Activated CD8-positive, alpha-beta memory T cell treated with anti-CD3 and anti-CD28 coated beads, Interleukin-2, amount 10 ng/mL, durations not matched to agents 7 days and 5 days (primary cell): ENCODE data around the gene FAM98A. TPM values are rescaled to one million over a fixed set of nuclear protein-coding genes. Genes with fewer than 3 reads are reported as not detected.

Experiments
- ATAC-seq: fragments of 150-1000 bp; cut with Tn5 transposase; one replicate; pipeline ENCODE4 v1.10.0; 2021; ENCODE audit warnings: moderate library complexity
- CTCF ChIA-PET: fragments of 350-600 bp; sonication (Branson Sonifier 250); formaldehyde crosslinking; loops from one replicate; lab custom pipeline; 2021; ENCODE audit warnings: antibody characterized with exemption; lab: Charles Lee
- DNase-seq: peaks from one replicate; pipeline ENCODE4 v3.0.0-alpha.2; 2020
- H3K27ac Mint-ChIP-seq: one replicate; pipeline ENCODE4 v1.8.0; 2021; ENCODE audit warnings: mild to moderate bottlenecking, mixed read lengths
- H3K27me3 Mint-ChIP-seq: one replicate; pipeline ENCODE4 v1.8.0; 2021; ENCODE audit warnings: mixed read lengths
- H3K36me3 Mint-ChIP-seq: one replicate; pipeline ENCODE4 v1.8.0; 2021; ENCODE audit warnings: mild to moderate bottlenecking, mixed read lengths
- H3K4me1 Mint-ChIP-seq: one replicate; pipeline ENCODE4 v1.8.0; 2021; ENCODE audit warnings: mixed read lengths
- H3K4me3 Mint-ChIP-seq: one replicate; pipeline ENCODE4 v1.8.0; 2021; ENCODE audit warnings: mild to moderate bottlenecking, moderate library complexity, mixed read lengths
- H3K9me3 Mint-ChIP-seq: one replicate; pipeline ENCODE4 v1.8.0; 2022; ENCODE audit warnings: low read depth, mixed read lengths
- total RNA-seq, 2 experiments: library from RNA; stranded (reverse); gene quantifications; one replicate each; pipeline ENCODE4 v1.2.3, GENCODE V29; 2021

The FAM98A gene
- total RNA-seq, 2 experiments from 2014 or later = 36.1 to 51.7 TPM

DNA sequence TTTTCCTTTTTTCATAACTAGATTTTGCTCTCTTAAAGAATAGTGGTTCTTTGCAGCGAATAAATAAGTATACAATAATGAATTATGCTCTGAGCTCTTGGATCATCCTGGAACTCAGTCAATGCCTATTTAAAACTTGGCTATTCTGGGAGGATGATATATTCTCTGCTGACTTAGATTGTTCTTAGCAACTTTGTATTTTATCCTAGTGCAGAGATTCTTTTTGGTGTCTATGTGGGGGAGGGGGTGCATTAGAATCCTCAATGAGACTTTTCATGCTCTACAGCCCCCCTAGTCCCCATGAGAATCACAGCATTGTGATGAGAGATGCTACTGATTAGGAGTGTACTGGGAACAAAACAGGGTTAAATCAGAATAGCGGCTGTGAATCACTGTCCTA is 8.8 kb upstream of the FAM98A start:
- H3K9me3 Mint-ChIP-seq = no peaks in the 10 kb centered on the region

DNA sequence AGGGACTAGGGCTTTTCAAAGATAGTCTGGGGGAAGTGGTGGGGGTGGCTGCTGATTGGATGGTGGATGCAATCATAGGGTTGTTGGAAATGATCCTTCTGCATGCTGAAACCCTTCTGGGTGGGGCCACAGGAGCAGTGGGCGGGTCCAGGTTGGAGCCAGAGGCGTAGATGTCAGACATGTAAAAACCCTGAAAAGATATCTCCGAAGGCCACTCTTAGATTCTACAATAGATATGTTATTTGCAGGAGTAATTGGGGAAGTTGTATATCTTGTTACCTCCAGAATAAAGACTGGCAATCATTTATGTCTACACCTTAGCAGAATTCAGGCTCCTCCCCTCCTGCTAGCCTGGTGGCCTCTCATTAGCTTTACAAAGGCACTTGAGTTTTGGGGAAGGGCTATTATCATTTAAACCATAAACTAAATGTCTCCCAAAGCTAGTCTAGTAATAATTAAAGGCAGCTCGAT is 8.2 kb upstream of the FAM98A start:
- CTCF ChIA-PET = no interaction called here
- no peak for DNase-seq
- Mint-ChIP-seq H3K27ac (no peak overlapping the region), H3K4me1 (no peaks in the 10 kb centered on the region), H3K9me3 (no peaks in the 10 kb centered on the region), H3K27me3 (no peaks in the 10 kb centered on the region), H3K36me3 (no peaks in the 10 kb centered on the region), H3K4me3 (no peak overlapping the region)
- ATAC-seq = no peak

More for the DNA sequence above, 8.8 kb upstream of the FAM98A start:
- Mint-ChIP-seq H3K27me3 (no peaks in the 10 kb centered on the region), H3K27ac (no peak overlapping the region), H3K4me3 (no peak overlapping the region), H3K36me3 (no peaks in the 10 kb centered on the region), H3K4me1 (no peaks in the 10 kb centered on the region)
- CTCF ChIA-PET = no interaction called here
- DNase-seq = no peak
- no peak for ATAC-seq

DNA sequence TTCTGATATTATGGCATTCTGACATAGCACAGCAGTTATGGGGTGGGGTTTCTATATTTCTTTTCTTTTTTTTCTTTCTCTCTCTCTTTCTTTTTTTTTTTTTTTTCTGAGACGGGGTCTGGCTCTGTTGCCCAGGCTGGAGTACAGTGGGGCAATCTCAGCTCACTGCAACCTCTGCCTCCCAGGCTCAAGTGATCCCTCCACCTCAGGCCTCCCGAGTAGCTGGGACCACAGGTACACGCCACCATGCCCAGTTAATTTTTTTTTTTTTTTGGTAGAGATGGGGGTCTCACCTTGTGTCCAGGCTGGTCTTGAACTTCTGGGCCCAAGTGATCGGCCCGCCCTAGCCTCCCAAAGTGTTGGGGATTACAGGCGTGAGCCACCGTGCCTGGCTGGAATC is 7.5 kb upstream of the FAM98A start:
- Mint-ChIP-seq H3K27me3 (no peaks in the 10 kb centered on the region), H3K27ac (no peak overlapping the region), H3K4me3 (no peak overlapping the region), H3K36me3 (no peaks in the 10 kb centered on the region), H3K9me3 (no peaks in the 10 kb centered on the region), H3K4me1 (no peaks in the 10 kb centered on the region)
- ATAC-seq = no peak
- CTCF ChIA-PET = no interaction called here
- no peak for DNase-seq

DNA sequence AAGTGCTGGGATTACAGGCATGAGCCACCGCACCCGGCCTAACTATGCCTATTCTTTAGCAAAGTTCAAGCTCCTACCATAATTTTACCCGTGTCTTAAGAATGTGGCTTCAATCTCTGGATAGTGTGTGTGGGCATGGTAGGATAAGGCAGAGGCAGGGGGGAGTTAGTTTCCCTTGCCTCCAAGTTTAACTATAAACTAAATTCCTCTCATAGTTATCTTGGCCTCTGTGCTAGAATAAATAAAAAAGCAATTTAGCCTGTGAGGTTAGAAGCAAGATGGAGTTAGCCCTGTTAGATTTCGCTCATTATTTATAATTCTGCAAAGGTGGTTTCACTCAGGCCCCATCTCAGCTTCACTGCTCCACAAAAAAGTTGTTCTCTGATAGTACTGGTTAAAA is 7.0 kb upstream of the FAM98A start:
- no peak overlapping the region for H3K4me3 Mint-ChIP-seq
- no peaks in the 10 kb centered on the region for H3K36me3 Mint-ChIP-seq

DNA sequence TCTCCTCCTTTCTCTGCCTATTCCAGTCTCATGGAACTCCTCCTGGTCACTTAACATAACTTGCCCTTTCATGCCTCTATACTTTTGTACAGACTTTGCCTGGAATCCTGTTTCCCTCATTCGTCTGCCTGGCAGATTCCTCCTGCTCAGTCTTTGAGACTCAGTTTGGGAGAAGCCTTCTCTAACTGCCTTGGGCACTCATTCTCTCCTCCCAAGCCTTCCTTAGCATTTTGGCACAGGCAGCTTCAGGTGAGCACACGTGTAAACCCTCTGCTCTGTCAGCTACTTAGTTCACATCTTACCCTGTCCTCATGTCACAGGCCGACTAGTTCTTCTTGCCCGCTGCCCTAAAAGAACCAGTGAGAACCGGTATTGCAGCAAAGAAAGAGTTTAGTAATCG is 6.0 kb upstream of the FAM98A start:
- Mint-ChIP-seq H3K36me3 (no peaks in the 10 kb centered on the region), H3K9me3 (no peaks in the 10 kb centered on the region), H3K4me3 (no peak overlapping the region), H3K4me1 (peaks cover under 1% of the 10 kb centered on the region), H3K27me3 (no peaks in the 10 kb centered on the region), H3K27ac (no peak overlapping the region)
- CTCF ChIA-PET = no interaction called here
- no peak for ATAC-seq
- no peak for DNase-seq

More for the DNA sequence above, 7.0 kb upstream of the FAM98A start:
- H3K27ac Mint-ChIP-seq = no peak overlapping the region
- no peaks in the 10 kb centered on the region for H3K27me3 Mint-ChIP-seq
- ATAC-seq = no peak
- CTCF ChIA-PET = no interaction called here
- H3K4me1 Mint-ChIP-seq = no peaks in the 10 kb centered on the region
- no peaks in the 10 kb centered on the region for H3K9me3 Mint-ChIP-seq
- no peak for DNase-seq

DNA sequence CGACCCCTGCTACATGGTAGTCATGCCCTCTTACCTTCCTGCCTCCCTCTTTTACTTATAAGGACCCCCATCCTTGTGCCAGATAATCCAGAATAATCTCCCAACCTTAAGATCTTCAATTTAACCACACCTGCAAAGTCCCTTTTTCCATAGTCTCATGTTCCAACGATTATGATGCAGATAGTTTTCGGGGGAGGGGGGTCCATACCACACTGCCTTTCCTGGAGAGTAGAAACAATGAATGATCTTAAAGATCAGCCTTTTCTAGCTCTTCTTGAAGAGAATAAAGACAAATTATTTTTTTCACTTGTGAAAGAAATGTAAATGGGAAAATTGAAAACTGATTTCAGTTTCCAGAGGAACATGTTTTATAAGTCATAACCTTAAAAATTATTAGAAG is 4.3 kb upstream of the FAM98A start:
- H3K27me3 Mint-ChIP-seq = no peaks in the 10 kb centered on the region
- no peak overlapping the region for H3K4me3 Mint-ChIP-seq

DNA sequence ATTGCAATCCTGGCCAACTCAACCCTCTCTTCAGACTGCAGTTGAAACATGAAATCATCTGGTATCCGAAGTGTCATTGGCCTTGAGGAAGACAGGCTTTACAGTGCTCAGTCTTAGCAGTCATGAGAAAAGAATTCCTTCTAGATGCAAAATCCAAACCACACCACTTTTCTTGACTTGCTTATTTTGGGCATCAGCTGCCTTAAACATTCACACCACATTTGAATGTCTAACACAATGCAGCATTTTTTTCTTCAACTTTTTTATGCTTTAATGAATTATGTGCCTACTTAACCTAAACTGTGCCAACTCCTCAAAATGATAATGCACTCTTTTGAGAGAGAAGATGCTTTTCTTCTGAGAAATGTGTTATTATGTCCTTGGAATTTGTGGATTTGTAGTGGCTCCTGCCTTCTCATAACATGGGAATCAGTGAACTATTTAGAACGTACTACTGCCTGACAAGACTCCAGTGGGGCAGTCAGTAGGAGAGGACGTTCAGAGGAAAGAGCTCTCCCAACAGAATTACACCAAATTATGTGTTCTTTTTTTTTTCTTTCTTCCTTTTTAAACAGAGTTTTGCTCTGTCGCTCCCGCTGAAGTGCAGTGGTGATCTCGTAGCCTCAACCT is 3.2 kb upstream of the FAM98A start:
- Mint-ChIP-seq H3K27ac (no peak overlapping the region), H3K27me3 (no peaks in the 10 kb centered on the region), H3K4me1 (peaks cover 14% of the 10 kb centered on the region), H3K9me3 (no peaks in the 10 kb centered on the region), H3K36me3 (no peaks in the 10 kb centered on the region), H3K4me3 (no peak overlapping the region)
- CTCF ChIA-PET = no interaction called here
- ATAC-seq = no peak
- DNase-seq = no peak

More for the DNA sequence above, 4.3 kb upstream of the FAM98A start:
- H3K4me1 Mint-ChIP-seq = peaks cover 8% of the 10 kb centered on the region
- CTCF ChIA-PET = no interaction called here
- ATAC-seq (no peak), DNase-seq (no peak)
- H3K9me3 Mint-ChIP-seq = no peaks in the 10 kb centered on the region
- H3K36me3 Mint-ChIP-seq = no peaks in the 10 kb centered on the region
- no peak overlapping the region for H3K27ac Mint-ChIP-seq

DNA sequence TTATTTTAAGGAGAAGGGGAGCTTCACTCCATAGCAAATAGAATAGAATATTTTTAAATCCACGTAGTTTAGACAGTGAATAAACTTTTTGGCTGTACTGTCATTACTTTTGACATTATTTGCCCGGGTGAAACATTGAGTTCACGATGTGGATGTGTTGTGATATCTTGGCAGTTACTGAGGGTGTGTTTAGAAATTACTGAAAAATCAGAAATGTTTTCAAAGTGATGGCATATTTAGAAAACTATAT is 769 bp upstream of the FAM98A start:
- peaks cover 6% of the 10 kb centered on the region for H3K36me3 Mint-ChIP-seq
- no peaks in the 10 kb centered on the region for H3K27me3 Mint-ChIP-seq
- peak overlapping the region; percentile 86 for H3K4me3 Mint-ChIP-seq
- H3K9me3 Mint-ChIP-seq = no peaks in the 10 kb centered on the region
- DNase-seq (no peak), ATAC-seq (no peak)
- CTCF ChIA-PET = interaction anchor here (1.5 to 2.5 kb wide), 3 partner anchors 11 to 124 kb away, joined by 3 to 20 read pairs (median 15); partner anchors contain the start of gene RASGRP3
- H3K27ac Mint-ChIP-seq = peak overlapping the region; percentile 85
- H3K4me1 Mint-ChIP-seq = peaks cover 22% of the 10 kb centered on the region

DNA sequence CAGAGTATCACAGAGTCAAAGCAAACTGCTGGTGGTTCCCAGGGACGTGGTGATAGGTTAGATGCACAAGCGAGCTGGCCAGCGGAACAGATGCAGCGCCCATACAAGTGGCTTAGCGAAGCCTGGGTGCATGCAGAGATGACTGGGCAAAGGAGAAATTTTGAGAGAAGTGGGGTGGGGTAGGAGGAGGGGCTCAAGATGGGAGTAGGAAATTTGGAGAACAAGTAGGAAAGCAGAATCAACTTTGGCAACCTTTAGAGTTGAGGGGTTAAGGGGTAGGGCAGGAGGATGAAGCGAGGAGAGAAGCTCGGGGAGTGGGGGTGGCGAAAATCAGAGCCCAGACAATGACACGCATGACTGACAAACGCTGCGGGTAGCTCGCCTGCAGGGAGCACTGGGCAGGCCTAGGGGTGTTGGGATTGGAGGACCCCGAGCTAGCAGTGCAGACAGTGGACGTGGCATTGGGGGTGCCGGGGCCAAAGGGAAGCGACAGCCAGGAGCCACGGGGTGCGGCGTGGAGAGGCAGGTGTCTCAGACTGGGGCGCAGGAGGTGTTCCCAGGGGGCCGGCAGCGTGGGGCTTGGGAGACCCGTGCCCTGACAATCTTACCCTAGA is 431 bp downstream of the FAM98A start:
- no peaks in the 10 kb centered on the region for H3K9me3 Mint-ChIP-seq
- H3K27ac Mint-ChIP-seq = peak overlapping the region; percentile 85
- ATAC-seq (peak; percentile 59), DNase-seq (peak; percentile 79)
- peaks cover 12% of the 10 kb centered on the region for H3K36me3 Mint-ChIP-seq
- peaks cover 28% of the 10 kb centered on the region for H3K4me1 Mint-ChIP-seq
- peak overlapping the region; percentile 86 for H3K4me3 Mint-ChIP-seq
- no peaks in the 10 kb centered on the region for H3K27me3 Mint-ChIP-seq
- CTCF ChIA-PET = interaction anchor here (0.7 to 2.5 kb wide), 9 partner anchors 10 to 280 kb away, joined by 3 to 20 read pairs (median 3); partner anchors contain the start of gene RASGRP3

DNA sequence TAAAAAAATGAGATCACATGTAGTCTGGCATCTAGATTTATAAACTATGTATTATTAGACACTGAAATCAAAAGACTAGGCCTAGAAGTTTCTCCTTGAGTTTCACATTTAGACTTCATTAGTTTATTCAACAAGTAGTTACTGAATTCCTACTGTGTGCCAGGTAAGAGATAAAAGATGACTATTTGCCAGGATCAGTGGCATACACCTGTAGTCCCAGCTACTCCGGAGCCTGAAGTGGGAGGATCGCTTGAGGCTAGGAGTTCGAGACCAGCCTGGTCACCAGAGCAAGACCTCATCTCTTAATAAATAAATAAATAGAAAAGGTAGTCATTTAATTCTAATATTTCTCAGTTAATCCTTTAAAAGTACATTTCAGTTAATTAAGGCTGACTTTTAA is 2.1 kb downstream of the FAM98A start:
- no peaks in the 10 kb centered on the region for H3K9me3 Mint-ChIP-seq
- no peak overlapping the region for H3K4me3 Mint-ChIP-seq
- ATAC-seq = no peak
- CTCF ChIA-PET = interaction anchor here (1.7 kb wide), 1 partner anchor 121 kb away, joined by 6 read pairs; no protein-coding TSS in a partner anchor
- no peaks in the 10 kb centered on the region for H3K27me3 Mint-ChIP-seq
- no peak for DNase-seq
- H3K4me1 Mint-ChIP-seq = peaks cover 35% of the 10 kb centered on the region
- no peak overlapping the region for H3K27ac Mint-ChIP-seq
- H3K36me3 Mint-ChIP-seq = peaks cover 21% of the 10 kb centered on the region

DNA sequence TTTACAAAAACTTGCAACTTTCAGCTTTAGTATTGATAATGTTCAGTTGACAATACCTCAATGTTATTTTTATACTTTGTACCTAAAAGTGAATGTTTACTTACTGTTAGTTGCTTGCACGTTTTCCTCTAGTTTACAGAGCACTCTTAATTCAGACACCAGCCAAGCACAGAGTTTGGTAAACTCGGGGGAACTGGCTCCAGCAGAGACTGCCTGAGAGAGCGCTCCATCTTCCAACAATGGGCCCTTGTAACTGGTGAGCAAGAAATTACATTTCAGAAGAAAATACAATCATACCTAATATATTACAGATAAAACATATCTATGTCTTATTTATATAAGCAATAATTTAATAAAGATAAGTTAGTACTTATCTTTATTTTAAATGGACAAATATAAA is 3.7 kb downstream of the FAM98A start:
- no peak overlapping the region for H3K27ac Mint-ChIP-seq
- CTCF ChIA-PET = interaction anchor here (1.7 to 1.9 kb wide), 2 partner anchors 12 to 120 kb away, joined by 6 to 11 read pairs; no protein-coding TSS in a partner anchor

DNA sequence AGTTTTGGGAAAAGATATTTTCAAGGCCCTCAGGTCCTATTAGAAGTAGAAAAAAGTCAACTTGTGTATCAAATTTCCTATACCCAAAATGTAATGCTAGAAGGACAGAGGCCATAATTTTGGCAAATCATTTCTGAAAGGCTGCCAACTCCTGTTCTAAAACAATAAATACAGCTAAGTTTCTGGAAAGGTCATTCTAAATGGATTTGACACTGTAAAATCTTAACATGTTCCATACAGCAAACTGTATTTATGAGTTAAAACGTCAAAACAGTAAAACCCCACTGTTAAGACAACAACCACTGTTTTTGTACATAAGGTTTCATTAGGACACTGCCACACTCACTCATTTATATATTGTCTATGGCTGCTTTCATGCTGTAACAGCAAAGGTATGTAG is 9.7 kb downstream of the FAM98A start:
- CTCF ChIA-PET = no interaction called here
- Mint-ChIP-seq H3K27me3 (no peaks in the 10 kb centered on the region), H3K27ac (no peak overlapping the region), H3K4me3 (no peak overlapping the region), H3K4me1 (peaks cover 9% of the 10 kb centered on the region), H3K9me3 (no peaks in the 10 kb centered on the region), H3K36me3 (peaks cover 38% of the 10 kb centered on the region)
- DNase-seq (no peak), ATAC-seq (no peak)

More for the DNA sequence above, 3.7 kb downstream of the FAM98A start:
- peaks cover 30% of the 10 kb centered on the region for H3K36me3 Mint-ChIP-seq
- H3K4me3 Mint-ChIP-seq = no peak overlapping the region
- H3K4me1 Mint-ChIP-seq = peaks cover 35% of the 10 kb centered on the region
- ATAC-seq (no peak), DNase-seq (no peak)
- H3K9me3 Mint-ChIP-seq = no peaks in the 10 kb centered on the region
- no peaks in the 10 kb centered on the region for H3K27me3 Mint-ChIP-seq

DNA sequence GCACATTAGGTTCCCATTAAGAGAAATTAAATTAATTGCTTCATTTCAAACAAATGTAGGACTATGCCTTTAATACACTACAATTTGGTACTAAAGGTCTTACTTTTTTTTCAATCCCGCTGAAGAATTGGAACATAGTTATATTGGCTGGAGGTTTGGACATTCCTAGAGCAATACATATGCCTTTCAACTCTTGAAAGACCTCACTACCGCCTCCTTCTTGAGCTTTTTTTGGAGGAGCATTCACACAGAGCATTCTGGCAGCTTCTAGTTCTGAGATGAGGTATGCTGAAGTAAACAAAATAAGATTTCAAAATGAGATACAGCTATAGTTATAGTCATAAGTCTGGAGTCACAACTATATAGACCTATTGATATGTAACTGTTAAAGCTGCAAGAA is 10.9 kb downstream of the FAM98A start:
- H3K9me3 Mint-ChIP-seq = no peaks in the 10 kb centered on the region
- no peak overlapping the region for H3K27ac Mint-ChIP-seq
- H3K4me1 Mint-ChIP-seq = peaks cover 3% of the 10 kb centered on the region
- H3K4me3 Mint-ChIP-seq = no peak overlapping the region
- no peak for ATAC-seq
- DNase-seq = no peak
- H3K27me3 Mint-ChIP-seq = no peaks in the 10 kb centered on the region
- CTCF ChIA-PET = interaction anchor here (0.8 kb wide), 1 partner anchor 11 kb away, joined by 3 read pairs; the partner anchor contains the start of gene FAM98A
- H3K36me3 Mint-ChIP-seq = peaks cover 36% of the 10 kb centered on the region

DNA sequence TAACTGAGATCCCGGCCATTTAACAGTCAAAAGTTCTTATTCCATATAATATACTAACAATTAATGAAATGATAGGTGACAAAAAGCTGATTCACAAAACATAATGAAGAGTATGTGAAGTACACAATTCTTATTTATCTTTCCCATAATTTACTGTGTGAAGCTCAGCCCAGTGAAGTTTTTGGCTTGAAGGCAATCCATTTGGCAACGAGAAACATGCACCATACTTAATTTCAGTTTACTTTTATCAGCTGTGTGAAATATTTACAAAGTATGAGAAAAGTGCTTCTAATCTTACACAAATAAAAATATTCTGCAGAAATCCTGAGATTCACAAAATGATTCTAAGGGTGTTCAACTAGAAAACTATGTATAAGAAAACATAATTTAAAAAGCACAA is 12.3 kb downstream of the FAM98A start:
- H3K4me1 Mint-ChIP-seq = peaks cover 9% of the 10 kb centered on the region
- ATAC-seq = no peak
- no peak overlapping the region for H3K27ac Mint-ChIP-seq
- no peak for DNase-seq
- H3K27me3 Mint-ChIP-seq = no peaks in the 10 kb centered on the region
- H3K36me3 Mint-ChIP-seq = peaks cover 33% of the 10 kb centered on the region
- no peak overlapping the region for H3K4me3 Mint-ChIP-seq
- CTCF ChIA-PET = interaction anchor here (1.1 kb wide), 1 partner anchor 111 kb away, joined by 4 read pairs; no protein-coding TSS in a partner anchor
- no peaks in the 10 kb centered on the region for H3K9me3 Mint-ChIP-seq
